T-helper 1 cell (primary cell): ENCODE data around the gene ARPP21.
"Not testable (repeated sequence)": the region's sequence is repeated elsewhere in the genome, so short reads cannot be mapped to it uniquely, and the experiment has no call there.

Source experiments
- DNase-seq, 5 donors: peaks; one replicate each; pipeline ENCODE4 v3.0.0-alpha.2; 2012 to 2020

ARPP21 gene

DNA sequence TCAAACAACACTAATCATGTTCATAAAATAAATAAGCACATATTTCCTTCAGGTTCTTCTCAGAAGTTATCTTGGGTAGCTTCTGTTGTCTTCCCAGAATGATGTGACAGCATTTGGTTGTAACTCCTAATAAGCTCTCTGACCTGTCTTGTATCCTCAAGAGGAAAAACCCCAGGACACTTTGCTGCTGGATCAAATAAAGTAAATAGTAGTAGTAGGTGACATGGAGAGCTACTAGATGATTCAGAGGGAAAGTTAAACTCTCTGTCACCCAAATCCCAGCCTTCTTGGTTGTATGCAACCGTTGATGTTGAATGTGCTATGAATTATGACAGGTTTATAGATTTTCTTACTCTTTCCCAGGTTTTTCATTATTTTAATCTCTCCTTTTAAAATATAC is 143.0 kb downstream of the ARPP21 start:
- no peak for DNase-seq

DNA sequence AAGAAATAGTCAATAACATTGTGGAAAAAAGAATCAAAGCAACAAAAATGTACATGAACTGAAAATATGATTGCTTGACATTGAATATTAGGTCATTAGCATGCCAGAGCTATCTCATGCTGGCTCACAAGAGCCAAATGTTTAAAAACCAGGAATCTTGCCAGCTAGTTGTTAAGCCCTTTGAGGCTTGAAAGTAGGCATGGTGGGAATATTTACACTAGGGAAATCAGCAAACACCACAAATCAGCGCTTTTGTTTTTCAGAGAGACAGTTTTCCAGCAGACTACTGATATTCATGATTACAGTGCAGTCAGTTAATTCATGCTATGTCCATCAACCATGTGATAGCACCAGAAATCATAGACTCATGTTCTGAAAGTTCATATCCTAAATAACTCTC is 144.8 kb downstream of the ARPP21 start:
- no peak for DNase-seq

DNA sequence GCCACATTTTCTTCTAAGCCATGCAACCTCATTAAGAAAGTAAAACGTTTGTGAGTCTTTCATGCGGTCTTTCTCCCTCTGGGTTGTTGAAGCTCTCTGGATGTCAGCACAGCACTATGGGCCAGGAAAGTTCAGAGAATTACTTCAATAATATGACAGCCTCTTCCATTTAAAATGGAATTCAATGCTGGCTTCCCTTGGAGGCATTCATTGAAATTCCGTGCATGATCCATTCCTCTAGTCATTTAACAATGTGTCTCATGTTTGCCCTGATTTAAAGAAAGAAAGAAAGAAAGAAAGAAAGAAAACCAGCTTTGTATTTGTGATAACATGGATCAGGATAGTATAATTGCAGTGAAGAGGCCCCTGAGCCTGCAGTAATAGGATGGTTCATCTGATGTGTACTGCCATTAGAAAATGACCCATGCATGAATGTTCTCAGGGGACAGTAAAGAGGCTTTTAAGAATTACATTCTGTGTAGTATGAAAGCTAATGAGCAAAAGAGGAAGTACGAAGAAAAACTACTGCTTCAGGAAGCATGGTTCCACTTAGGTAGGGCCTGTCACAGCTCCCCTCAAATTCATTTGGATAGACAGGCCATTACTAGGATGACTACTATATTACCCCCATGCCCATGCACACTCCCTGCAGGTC is 146.0 kb downstream of the ARPP21 start:
- no peak for DNase-seq

DNA sequence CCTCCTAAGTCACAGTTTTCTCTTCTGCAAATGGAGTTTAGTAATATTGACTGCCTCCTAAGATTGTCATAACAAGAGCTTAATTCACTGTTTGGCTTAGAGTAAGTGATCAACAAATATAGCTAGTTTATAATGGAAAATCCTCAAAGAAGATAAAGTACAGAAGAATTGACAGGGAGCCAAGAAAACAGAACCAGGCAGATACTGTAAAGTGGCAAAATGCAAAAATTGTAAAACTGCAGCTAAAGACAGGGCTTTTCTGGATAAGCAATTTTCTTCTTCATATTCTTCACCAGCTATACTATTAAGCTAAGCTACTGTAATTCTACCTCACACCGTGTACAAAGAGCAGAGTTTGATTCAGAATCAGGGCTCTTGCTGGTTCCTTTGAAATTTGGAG is 148.6 kb downstream of the ARPP21 start:
- no peak for DNase-seq

DNA sequence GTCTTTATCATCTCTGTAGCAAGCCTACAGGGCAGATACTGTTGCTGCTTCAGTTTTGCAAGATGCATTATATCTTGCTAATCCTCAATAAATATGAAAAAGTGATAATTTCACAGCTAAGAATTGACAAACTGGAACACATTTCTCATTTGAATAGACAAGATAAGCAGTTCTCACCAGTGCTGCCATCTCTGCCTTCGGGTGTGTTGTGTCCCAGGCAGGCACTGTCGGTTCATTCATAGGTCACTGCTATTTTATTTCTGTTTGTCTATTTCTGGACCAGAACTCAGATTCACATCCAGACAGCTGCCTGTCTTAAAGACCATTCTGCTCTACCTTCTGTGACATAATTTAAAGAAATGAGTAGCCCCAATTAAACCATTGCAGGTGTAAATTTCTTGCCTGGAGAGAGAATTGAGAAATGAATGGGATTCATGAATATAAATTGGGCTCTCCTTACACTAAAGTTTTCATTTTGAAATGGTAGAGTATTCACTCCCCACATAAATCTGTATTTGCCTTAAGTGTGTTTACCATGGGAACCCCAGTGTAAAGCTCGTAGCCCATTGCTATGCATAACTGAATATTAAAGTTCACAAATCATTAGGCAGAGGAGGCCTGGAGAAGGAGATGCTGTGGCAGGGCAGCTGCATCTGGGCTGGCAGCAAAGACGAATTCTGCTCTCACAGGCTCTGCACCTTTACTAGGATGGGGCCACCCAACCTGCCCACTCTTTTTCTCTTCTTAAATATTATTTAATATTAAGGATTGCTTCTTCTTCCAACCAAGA is 149.9 kb downstream of the ARPP21 start:
- DNase-seq = no peak

DNA sequence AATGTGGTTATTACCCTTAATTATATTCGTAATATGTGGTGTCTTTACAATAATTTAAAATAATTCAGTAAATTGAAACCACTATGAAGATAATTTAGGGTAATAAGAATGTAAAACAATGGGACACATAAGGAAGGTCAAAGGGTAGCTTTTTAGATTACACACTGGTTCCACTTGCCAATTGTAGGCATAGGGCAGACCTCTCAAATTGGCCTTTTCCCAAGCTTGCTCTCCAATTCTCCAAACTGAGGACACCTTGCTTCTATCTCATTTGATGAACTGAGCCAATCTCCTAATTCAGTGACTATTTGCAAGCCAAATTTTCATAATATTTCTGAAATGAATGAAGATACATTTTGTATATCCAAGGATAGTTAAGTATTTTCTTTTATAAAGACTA is 151.4 kb downstream of the ARPP21 start:
- DNase-seq = no peak

DNA sequence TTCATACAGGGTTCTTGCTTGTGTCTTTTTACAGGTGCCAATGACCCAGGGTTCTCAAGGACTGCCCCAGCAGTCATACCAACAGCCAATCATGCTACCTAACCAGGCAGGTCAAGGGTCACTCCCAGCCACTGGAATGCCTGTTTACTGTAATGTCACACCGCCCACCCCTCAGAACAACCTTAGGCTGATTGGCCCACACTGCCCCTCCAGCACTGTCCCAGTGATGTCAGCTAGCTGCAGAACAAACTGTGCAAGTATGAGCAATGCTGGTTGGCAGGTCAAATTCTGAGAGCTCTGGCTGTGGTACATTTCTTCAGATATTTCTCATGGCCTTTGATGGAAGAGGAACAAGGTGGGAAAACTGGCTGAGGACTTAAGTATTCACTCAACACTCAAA is 154.3 kb downstream of the ARPP21 start:
- no peak for DNase-seq

DNA sequence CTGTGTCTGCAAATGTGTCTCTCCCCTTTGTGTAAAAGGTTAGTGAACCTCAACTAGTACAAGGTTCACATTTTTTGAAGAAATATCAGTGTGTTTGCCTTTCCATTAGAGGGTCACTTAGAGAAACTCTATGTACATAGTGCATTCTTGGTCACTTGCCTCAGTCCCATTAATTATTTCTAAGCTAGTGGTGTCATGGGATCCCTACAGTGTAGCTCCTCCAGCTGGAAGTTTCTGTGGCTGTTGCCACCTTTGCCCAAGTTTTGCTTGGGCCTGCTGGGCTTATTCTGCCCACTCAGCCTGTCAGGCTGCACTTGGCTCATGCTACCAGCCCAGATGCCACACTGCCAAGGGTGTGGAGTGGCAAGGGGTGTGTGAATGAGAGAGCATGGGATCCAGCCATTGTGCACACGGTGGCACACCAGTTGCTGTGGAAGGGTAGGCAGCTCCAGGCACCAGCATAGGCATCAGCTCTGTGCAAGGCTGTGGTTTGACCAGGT is 161.7 kb downstream of the ARPP21 start:
- no peak for DNase-seq

- no peak for DNase-seq
These were observed 175.2 kb downstream of the ARPP21 start for GRCh38 chr3:35814531-35814930.

DNA sequence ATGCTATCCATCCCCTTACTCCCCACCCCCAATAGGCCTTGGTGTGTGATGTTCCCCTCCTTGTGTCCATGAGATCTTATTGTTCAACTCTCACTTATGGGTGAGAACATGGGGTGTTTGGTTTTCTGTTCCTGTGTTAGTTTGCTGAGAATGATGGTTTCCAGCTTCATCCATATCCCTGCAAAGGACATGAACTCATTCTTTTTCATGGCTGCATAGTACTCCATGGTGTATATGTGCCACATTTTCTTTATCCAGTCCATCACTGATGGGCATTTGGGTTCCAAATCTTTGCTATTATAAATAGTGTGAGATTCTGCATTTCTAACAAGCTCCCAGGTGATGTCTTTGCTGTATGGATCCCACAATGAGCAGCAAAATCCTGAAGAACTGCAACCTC is 176.5 kb downstream of the ARPP21 start:
- not testable (repeated sequence) for DNase-seq

DNA sequence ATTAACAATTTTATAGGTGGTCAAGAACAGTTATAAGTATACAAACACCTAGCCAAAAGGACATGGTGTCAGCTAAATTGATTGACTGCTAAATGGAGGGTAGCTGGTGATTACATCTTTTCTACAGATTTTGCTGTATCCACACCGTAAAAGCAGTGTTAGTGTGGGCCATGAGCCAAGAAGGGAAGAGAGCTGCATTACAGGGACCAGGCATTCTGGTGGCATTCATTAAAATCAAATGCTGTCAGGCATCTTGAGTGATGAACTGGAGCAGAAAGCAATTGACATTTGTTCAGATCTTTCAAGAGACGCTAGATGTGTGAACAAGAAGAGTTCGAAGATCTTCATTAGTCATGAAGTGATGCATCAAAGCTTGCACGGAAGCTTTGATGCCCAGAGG is 177.9 kb downstream of the ARPP21 start:
- DNase-seq = no peak

GRCh38 chr3:35832140-35832571 is 192.8 kb downstream of the ARPP21 start:
- DNase-seq = no peak
